Endothelial cell (in vitro differentiated cells): ENCODE data around the gene UBAC1. TPM values are rescaled to one million over a fixed set of nuclear protein-coding genes. Genes with fewer than 3 reads are reported as not detected.
"Not testable (repeated sequence)": the region's sequence is repeated elsewhere in the genome, so short reads cannot be mapped to it uniquely, and the experiment has no call there.

ENCODE experiments used
- DNase-seq: peaks from one replicate; pipeline ENCODE4 v3.0.0; 2021; ENCODE audit warnings: low spot score
- H3K27ac Mint-ChIP-seq: one replicate; pipeline ENCODE4 v1.8.0; 2021; ENCODE audit warnings: mixed read lengths, inconsistent platforms; ENCODE audit not compliant: unreplicated experiment
- H3K27me3 Mint-ChIP-seq: one replicate; pipeline ENCODE4 v1.8.0; 2021; ENCODE audit warnings: mild to moderate bottlenecking, moderate library complexity, mixed read lengths, inconsistent platforms; ENCODE audit not compliant: unreplicated experiment
- H3K36me3 Mint-ChIP-seq: one replicate; pipeline ENCODE4 v1.8.0; 2021; ENCODE audit warnings: mild to moderate bottlenecking, low read depth, mixed read lengths, inconsistent platforms; ENCODE audit not compliant: unreplicated experiment
- H3K4me1 Mint-ChIP-seq: one replicate; pipeline ENCODE4 v1.8.0; 2021; ENCODE audit warnings: mild to moderate bottlenecking, mixed read lengths, inconsistent platforms; ENCODE audit not compliant: unreplicated experiment
- H3K4me3 Mint-ChIP-seq: one replicate; pipeline ENCODE4 v1.8.0; 2021; ENCODE audit warnings: mild to moderate bottlenecking, mixed read lengths, inconsistent platforms; ENCODE audit not compliant: unreplicated experiment
- H3K9me3 Mint-ChIP-seq: one replicate; pipeline ENCODE4 v1.8.0; 2021; ENCODE audit warnings: mixed read lengths, inconsistent platforms; ENCODE audit not compliant: unreplicated experiment
- CTCF ChIP-seq: fragments of 200-600 bp; sonication (generic); IDR thresholded peaks from one replicate; pipeline ENCODE4 v1.5.0; 2021; ENCODE audit warnings: antibody characterized with exemption; ENCODE audit not compliant: unreplicated experiment
- total RNA-seq: library from RNA; stranded (reverse); fragmentation: NEBNext Ultra II Directional; extraction: Animal tissue kit (Norgen Biotek cat#: 25700); gene quantifications from one replicate; pipeline ENCODE4 v1.2.1, GENCODE V29; 2021; ENCODE audit not compliant: unreplicated experiment

Gene UBAC1
- total RNA-seq, 1 donor from 2014 or later, result 46.8 TPM

DNA sequence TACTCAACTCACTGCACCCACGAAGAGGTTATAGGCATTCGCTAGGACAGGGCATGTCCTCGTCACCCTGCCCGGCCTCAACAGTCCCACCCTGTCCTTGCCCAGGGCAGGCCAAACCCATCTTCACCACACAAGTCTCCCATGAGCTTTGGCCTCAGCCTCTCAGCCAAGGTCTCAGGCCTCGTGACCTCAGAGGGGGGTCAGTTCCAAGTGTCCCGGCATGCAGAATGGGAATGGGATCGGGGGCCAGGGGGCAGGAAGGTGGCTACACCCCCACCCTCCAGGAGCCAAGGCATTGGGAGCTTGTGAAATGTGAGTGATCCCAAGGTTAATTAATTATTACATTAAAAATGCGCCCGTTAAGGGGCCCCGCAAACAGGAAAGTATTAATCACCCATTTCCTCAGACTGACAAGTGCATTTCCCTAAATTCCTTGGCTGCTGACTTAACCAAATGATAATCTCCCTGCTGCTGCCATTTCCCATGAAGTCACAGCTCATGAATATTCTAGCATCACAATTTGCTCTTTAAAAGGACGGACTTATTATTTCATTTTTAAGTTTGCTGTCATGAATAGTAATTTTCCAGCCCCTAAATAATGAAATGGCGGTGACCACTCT lies 8.0 kb upstream of the UBAC1 start:
- Mint-ChIP-seq H3K4me3 (no peak overlapping the region), H3K4me1 (peaks cover 7% of the 10 kb centered on the region), H3K9me3 (no peaks in the 10 kb centered on the region), H3K36me3 (no peaks in the 10 kb centered on the region), H3K27me3 (peaks cover 5% of the 10 kb centered on the region), H3K27ac (no peak overlapping the region)
- no peak for DNase-seq
- TF ChIP-seq CTCF, result no peak

GRCh38 chr9:135968601-135969000 lies 7.4 kb upstream of the UBAC1 start:
- TF ChIP-seq CTCF, result no peak
- H3K9me3 Mint-ChIP-seq, result no peaks in the 10 kb centered on the region
- no peaks in the 10 kb centered on the region for H3K36me3 Mint-ChIP-seq
- peaks cover 5% of the 10 kb centered on the region for H3K27me3 Mint-ChIP-seq
- no peak overlapping the region for H3K27ac Mint-ChIP-seq
- no peak overlapping the region for H3K4me3 Mint-ChIP-seq
- DNase-seq, result no peak
- H3K4me1 Mint-ChIP-seq, result peaks cover 7% of the 10 kb centered on the region

GRCh38 chr9:135968083-135968476 lies 6.9 kb upstream of the UBAC1 start:
- DNase-seq, result no peak
- Mint-ChIP-seq H3K4me1 (peaks cover 7% of the 10 kb centered on the region), H3K27me3 (peaks cover 5% of the 10 kb centered on the region), H3K27ac (no peak overlapping the region), H3K4me3 (no peak overlapping the region), H3K36me3 (no peaks in the 10 kb centered on the region), H3K9me3 (no peaks in the 10 kb centered on the region)
- TF ChIP-seq CTCF, result no peak

GRCh38 chr9:135966916-135967260 lies 5.7 kb upstream of the UBAC1 start:
- H3K36me3 Mint-ChIP-seq, H3K4me3 Mint-ChIP-seq, H3K27me3 Mint-ChIP-seq, H3K27ac Mint-ChIP-seq, H3K9me3 Mint-ChIP-seq, H3K4me1 Mint-ChIP-seq, DNase-seq: not testable (repeated sequence)

GRCh38 chr9:135965124-135965756 lies 4.1 kb upstream of the UBAC1 start:
- H3K27ac Mint-ChIP-seq, result no peak overlapping the region
- TF ChIP-seq CTCF, result no peak
- H3K4me3 Mint-ChIP-seq, result no peak overlapping the region
- H3K4me1 Mint-ChIP-seq, result peaks cover 9% of the 10 kb centered on the region
- H3K36me3 Mint-ChIP-seq, result no peaks in the 10 kb centered on the region
- DNase-seq, result no peak
- peaks cover 5% of the 10 kb centered on the region for H3K27me3 Mint-ChIP-seq
- no peaks in the 10 kb centered on the region for H3K9me3 Mint-ChIP-seq
